ENCODE results near the gene SYNCRIP.
"Not testable (repeated sequence)": the region's sequence is repeated elsewhere in the genome, so short reads cannot be mapped to it uniquely, and the experiment has no call there.

Gene SYNCRIP

DNA sequence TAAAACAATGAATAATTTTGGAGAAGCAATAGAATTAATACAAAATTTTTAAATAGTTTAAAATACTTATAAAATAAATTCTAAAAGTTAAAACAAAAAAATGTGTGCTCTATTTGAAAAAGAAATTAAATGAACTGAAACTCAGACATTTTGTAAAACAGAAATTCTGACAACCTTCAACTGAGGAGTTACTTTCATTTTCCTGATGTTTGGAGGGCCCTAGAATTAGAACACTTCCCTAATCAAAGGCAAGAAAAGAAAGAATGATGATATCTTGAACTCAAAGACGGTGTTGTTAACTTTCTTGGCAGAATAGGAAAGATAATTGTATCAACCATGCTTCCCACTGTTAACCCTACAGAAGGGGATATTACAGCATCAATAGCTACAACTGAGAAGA is 77.0 kb downstream of the SYNCRIP start:
- TF ChIP-seq, protein P1, sequence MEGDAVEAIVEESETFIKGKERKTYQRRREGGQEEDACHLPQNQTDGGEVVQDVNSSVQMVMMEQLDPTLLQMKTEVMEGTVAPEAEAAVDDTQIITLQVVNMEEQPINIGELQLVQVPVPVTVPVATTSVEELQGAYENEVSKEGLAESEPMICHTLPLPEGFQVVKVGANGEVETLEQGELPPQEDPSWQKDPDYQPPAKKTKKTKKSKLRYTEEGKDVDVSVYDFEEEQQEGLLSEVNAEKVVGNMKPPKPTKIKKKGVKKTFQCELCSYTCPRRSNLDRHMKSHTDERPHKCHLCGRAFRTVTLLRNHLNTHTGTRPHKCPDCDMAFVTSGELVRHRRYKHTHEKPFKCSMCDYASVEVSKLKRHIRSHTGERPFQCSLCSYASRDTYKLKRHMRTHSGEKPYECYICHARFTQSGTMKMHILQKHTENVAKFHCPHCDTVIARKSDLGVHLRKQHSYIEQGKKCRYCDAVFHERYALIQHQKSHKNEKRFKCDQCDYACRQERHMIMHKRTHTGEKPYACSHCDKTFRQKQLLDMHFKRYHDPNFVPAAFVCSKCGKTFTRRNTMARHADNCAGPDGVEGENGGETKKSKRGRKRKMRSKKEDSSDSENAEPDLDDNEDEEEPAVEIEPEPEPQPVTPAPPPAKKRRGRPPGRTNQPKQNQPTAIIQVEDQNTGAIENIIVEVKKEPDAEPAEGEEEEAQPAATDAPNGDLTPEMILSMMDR (conservative IDR thresholded peaks at IDR 0.05; ENCODE audit: low read length) = no peak
- H3K4me3 ChIP-seq (ENCODE audit: low read length) = no peak overlapping the region

DNA sequence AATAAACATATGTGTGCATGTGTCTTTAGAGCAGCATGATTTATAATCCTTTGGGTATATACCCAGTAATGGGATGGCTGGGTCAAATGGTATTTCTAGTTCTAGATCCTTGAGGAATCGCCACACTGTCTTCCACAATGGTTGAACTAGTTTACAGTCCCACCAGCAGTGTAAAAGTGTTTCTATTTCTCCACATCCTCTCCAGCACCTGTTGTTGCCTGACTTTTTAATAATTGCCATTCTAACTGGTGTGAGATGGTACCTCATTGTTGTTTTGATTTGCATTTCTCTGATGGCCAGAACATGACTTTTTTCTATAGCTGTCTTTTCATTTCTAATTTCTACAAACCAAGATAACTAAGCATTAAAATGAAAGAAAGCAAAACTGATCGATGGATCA is 78.5 kb downstream of the SYNCRIP start:
- not testable (repeated sequence) for H3K4me3 ChIP-seq (ENCODE audit: low read length); DNase-seq (ENCODE audit: low read depth)

More for the DNA sequence above, 77.0 kb downstream of the SYNCRIP start:
- no peak for DNase-seq (ENCODE audit: low read depth)
